GOT3 (cell line): Measurements from ENCODE around the gene PTGES3.
"Not testable (repeated sequence)": the region's sequence is repeated elsewhere in the genome, so short reads cannot be mapped to it uniquely, and the experiment has no call there.

Source experiments
- DNase-seq: peaks from one replicate; lab custom pipeline; 2025; ENCODE audit warnings: mixed read lengths; lab: John Stamatoyannopoulos, UW

PTGES3 gene

GRCh38 chr12:56688129-56688845 is at the start of gene PTGES3:
PTGES3 (minus strand) TSS chr12:56688284; CDS start chr12:56687999, 285 bp downstream.
- DNase-seq, result peak; percentile 88

- DNase-seq, result no peak
Measured at GRCh38 chr12:56728139-56728861, 40.2 kb upstream of the PTGES3 start.

GRCh38 chr12:56726196-56726675 is 38.2 kb upstream of the PTGES3 start:
- DNase-seq, result not testable (repeated sequence)

- DNase-seq, result no peak
Measured at GRCh38 chr12:56725723-56726102, 37.6 kb upstream of the PTGES3 start.

- DNase-seq, result peak; percentile 68
Measured at GRCh38 chr12:56724972-56725722, 37.1 kb upstream of the PTGES3 start, which contains the start of gene NACA. NACA (minus strand) TSS chr12:56725299; CDS start chr12:56724521, 778 bp downstream.

GRCh38 chr12:56724701-56724971 is 36.6 kb upstream of the PTGES3 start:
- no peak for DNase-seq

- DNase-seq, result no peak
Measured at GRCh38 chr12:56723889-56724700, 36.0 kb upstream of the PTGES3 start.

GRCh38 chr12:56723352-56723751 is 35.3 kb upstream of the PTGES3 start:
- no peak for DNase-seq

GRCh38 chr12:56722832-56723231 is 34.7 kb upstream of the PTGES3 start:
- DNase-seq, result no peak

GRCh38 chr12:56721721-56722120 is 33.6 kb upstream of the PTGES3 start:
- DNase-seq, result no peak

- no peak for DNase-seq
Measured at GRCh38 chr12:56721216-56721615, 33.1 kb upstream of the PTGES3 start.

- no peak for DNase-seq
Measured at GRCh38 chr12:56720731-56721151, 32.7 kb upstream of the PTGES3 start.

- DNase-seq, result no peak
Measured at GRCh38 chr12:56719056-56719455, 31.0 kb upstream of the PTGES3 start.

GRCh38 chr12:56718636-56719035 is 30.6 kb upstream of the PTGES3 start:
- no peak for DNase-seq

- DNase-seq, result no peak
Measured at GRCh38 chr12:56718149-56718548, 30.1 kb upstream of the PTGES3 start.

- no peak for DNase-seq
Measured at GRCh38 chr12:56716933-56717880, 29.1 kb upstream of the PTGES3 start.

- DNase-seq, result no peak
Measured at GRCh38 chr12:56716458-56716857, 28.4 kb upstream of the PTGES3 start.

- DNase-seq, result no peak
Measured at GRCh38 chr12:56715798-56716197, 27.7 kb upstream of the PTGES3 start.

- no peak for DNase-seq
Measured at GRCh38 chr12:56714431-56714929, 26.4 kb upstream of the PTGES3 start.

GRCh38 chr12:56713345-56713744 is 25.3 kb upstream of the PTGES3 start:
- DNase-seq, result no peak
